HG02970 (cell line): ENCODE results near the gene MAGEB1.

Experiments used
- ATAC-seq: cut with Tn5 transposase; IDR thresholded peaks from one replicate; pipeline ENCODE4 v1.9.1; 2021; ENCODE audit warnings: mild to moderate bottlenecking, moderate library complexity, moderate number of reproducible peaks; ENCODE audit not compliant: unreplicated experiment, low FRiP score

MAGEB1 gene

GRCh38 chrX:30296408-30297254 lies 49.7 kb downstream of the MAGEB1 start:
- ATAC-seq: no peak

GRCh38 chrX:30301208-30301607 lies 54.3 kb downstream of the MAGEB1 start:
- ATAC-seq: no peak
